Panc1 (cell line): ENCODE results near the gene NET1.

Experiments used
- CTCF ChIP-seq: fragments of 450-650 bp; IDR thresholded peaks from 2 replicates; pipeline ENCODE4 v1.5.1; 2017; ENCODE audit warnings: mild to moderate bottlenecking
- TF ChIP-seq, protein P1 (sequence below), 2 experiments: IDR thresholded peaks; 2 replicates each; pipeline ENCODE4 v1.6.1; 2011 to 2012; ENCODE audit warnings: low read depth in 2 of 2, control low read depth in 1 of 2, low read length in 1 of 2, mild to moderate bottlenecking in 1 of 2, moderate library complexity in 1 of 2; ENCODE audit not compliant: insufficient read depth in 1 of 2

DNA sequence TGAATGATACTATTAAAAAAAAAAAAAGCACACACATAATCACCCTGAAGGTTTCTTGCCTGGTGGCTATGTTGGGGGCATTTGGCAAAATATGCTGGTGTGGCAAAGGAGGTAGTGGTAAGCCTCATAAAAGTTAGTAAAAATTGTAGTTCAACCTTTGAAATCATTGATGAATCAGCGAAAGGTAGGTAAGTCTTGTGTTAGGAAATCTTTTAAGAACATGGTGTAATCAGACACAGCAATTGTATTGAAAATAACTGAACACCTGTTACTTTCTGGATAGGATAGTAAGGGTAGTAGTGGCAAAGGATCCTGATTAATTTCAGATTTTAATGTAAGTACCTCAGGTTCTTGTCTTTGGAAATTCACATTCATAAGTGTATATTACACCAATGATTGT lies 46.1 kb downstream of the NET1 start:
- no peak for TF ChIP-seq CTCF
- TF ChIP-seq, protein P1, sequence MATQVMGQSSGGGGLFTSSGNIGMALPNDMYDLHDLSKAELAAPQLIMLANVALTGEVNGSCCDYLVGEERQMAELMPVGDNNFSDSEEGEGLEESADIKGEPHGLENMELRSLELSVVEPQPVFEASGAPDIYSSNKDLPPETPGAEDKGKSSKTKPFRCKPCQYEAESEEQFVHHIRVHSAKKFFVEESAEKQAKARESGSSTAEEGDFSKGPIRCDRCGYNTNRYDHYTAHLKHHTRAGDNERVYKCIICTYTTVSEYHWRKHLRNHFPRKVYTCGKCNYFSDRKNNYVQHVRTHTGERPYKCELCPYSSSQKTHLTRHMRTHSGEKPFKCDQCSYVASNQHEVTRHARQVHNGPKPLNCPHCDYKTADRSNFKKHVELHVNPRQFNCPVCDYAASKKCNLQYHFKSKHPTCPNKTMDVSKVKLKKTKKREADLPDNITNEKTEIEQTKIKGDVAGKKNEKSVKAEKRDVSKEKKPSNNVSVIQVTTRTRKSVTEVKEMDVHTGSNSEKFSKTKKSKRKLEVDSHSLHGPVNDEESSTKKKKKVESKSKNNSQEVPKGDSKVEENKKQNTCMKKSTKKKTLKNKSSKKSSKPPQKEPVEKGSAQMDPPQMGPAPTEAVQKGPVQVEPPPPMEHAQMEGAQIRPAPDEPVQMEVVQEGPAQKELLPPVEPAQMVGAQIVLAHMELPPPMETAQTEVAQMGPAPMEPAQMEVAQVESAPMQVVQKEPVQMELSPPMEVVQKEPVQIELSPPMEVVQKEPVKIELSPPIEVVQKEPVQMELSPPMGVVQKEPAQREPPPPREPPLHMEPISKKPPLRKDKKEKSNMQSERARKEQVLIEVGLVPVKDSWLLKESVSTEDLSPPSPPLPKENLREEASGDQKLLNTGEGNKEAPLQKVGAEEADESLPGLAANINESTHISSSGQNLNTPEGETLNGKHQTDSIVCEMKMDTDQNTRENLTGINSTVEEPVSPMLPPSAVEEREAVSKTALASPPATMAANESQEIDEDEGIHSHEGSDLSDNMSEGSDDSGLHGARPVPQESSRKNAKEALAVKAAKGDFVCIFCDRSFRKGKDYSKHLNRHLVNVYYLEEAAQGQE (IDR thresholded peaks at IDR 0.05; ENCODE audit: insufficient read depth in 1 of 2, low read depth in 2 of 2, low read length in 1 of 2): no peak
